Vagina (tissue), 2 donors: Measurements from ENCODE around the gene HEXA. TPM values are rescaled to one million over a fixed set of nuclear protein-coding genes. Genes with fewer than 3 reads are reported as not detected.
A peak's percentile ranks its signal among the peaks of the same experiment; 100 is the strongest.

Source experiments
- DNase-seq, 2 donors: peaks; one replicate each; pipeline ENCODE4 v3.0.0-alpha.2; 2017; ENCODE audit errors: extremely low spot score in 2 of 2
- H3K27ac ChIP-seq: fragments of 200-600 bp; sonication (generic); one replicate; pipeline ENCODE4 v1.5.1; 2019
- H3K27me3 ChIP-seq: fragments of 200-600 bp; sonication (generic); one replicate; pipeline ENCODE4 v1.5.1; 2019
- H3K36me3 ChIP-seq, 2 donors: fragments of 200-600 bp; sonication (generic); one replicate each; pipeline ENCODE4 v1.5.1; 2017 to 2019
- H3K4me1 ChIP-seq: fragments of 200-600 bp; sonication (generic); one replicate; pipeline ENCODE4 v1.5.1; 2019
- H3K4me3 ChIP-seq, 2 donors: fragments of 200-600 bp; sonication (generic); 1 replicate in 1 of 2; 2 replicates in 1 of 2; pipeline ENCODE4 v1.5.1; 2016 to 2019
- H3K9me3 ChIP-seq: fragments of 200-600 bp; sonication (generic); one replicate; pipeline ENCODE4 v1.5.1; 2019
- CTCF ChIP-seq, 3 experiments: fragments of 450-650 bp in 2 of 3; fragments of 200-600 bp in 1 of 3; sonication (generic) in 1 of 3; IDR thresholded peaks; one replicate each; pipeline ENCODE4 v1.5.1; 2017 to 2019; ENCODE audit warnings: antibody characterized with exemption in 3 of 3, mild to moderate bottlenecking in 2 of 3, moderate library complexity in 2 of 3
- POLR2A ChIP-seq, 2 donors: fragments of 450-650 bp; IDR thresholded peaks; one replicate each; pipeline ENCODE4 v1.6.1; 2017; ENCODE audit warnings: antibody characterized with exemption in 2 of 2, mild to moderate bottlenecking in 2 of 2, moderate library complexity in 2 of 2
- POLR2AphosphoS5 ChIP-seq, 2 donors: sonication (generic); formaldehyde crosslinking; IDR thresholded peaks; one replicate each; pipeline ENCODE4 v1.9.0; 2017; ENCODE audit warnings: antibody characterized with exemption in 2 of 2, mild to moderate bottlenecking in 2 of 2, low read depth in 1 of 2; ENCODE audit not compliant: insufficient read depth in 1 of 2
- intact Hi-C: fragments of 100-400 bp; cut with DNase I; formaldehyde crosslinking; loops from one replicate; pipeline ENCODE4 v1.15.1; 2023
- total RNA-seq: library from RNA; depleted of rRNA; stranded (reverse); fragments of >200 nt; gene quantifications from one replicate; pipeline ENCODE4 v1.2.3, GENCODE V29; 2016

Gene HEXA
- total RNA-seq, 1 donor from 2014 or later, result 82.5 TPM

- no peaks in the 10 kb centered on the region for H3K27me3 ChIP-seq
- peak overlapping the region; percentile 34 for H3K27ac ChIP-seq
- TF ChIP-seq POLR2A (IDR thresholded peaks at IDR 0.05) (no peak), POLR2AphosphoS5 (IDR thresholded peaks at IDR 0.05; ENCODE audit: insufficient read depth in 1 of 2, low read depth in 1 of 2) (no peak), CTCF (IDR thresholded peaks at IDR 0.05) (no peak)
- peaks cover 0 to 3% of the 10 kb centered on the region in 2 donors for H3K36me3 ChIP-seq
- no peak for DNase-seq
- intact Hi-C loops, result no loop called here
- no peaks in the 10 kb centered on the region for H3K9me3 ChIP-seq
- H3K4me1 ChIP-seq, result no peaks in the 10 kb centered on the region
- H3K4me3 ChIP-seq, result no peak overlapping the region
Measured at GRCh38 chr15:72338148-72338547, 37.7 kb downstream of the HEXA start.

- H3K4me3 ChIP-seq, result no peak overlapping the region
- H3K9me3 ChIP-seq, result no peaks in the 10 kb centered on the region
- H3K27ac ChIP-seq, result no peak overlapping the region
- intact Hi-C loops, result no loop called here
- H3K36me3 ChIP-seq, result no peaks in the 10 kb centered on the region
- H3K4me1 ChIP-seq, result no peaks in the 10 kb centered on the region
- H3K27me3 ChIP-seq, result no peaks in the 10 kb centered on the region
- TF ChIP-seq POLR2AphosphoS5 (IDR thresholded peaks at IDR 0.05; ENCODE audit: insufficient read depth in 1 of 2, low read depth in 1 of 2) (no peak), CTCF (IDR thresholded peaks at IDR 0.05) (no peak), POLR2A (IDR thresholded peaks at IDR 0.05) (no peak)
- no peak for DNase-seq
Measured at GRCh38 chr15:72334842-72335241, 41.0 kb downstream of the HEXA start.

GRCh38 chr15:72331021-72331420 is 44.8 kb downstream of the HEXA start:
- peak in 1 of 2 donors; percentile 40 for DNase-seq
- Histone ChIP-seq H3K27ac (no peak overlapping the region), H3K9me3 (no peaks in the 10 kb centered on the region), H3K27me3 (no peaks in the 10 kb centered on the region), H3K36me3 (peaks cover 0 to 9% of the 10 kb centered on the region in 2 donors), H3K4me1 (no peaks in the 10 kb centered on the region), H3K4me3 (no peak overlapping the region)
- intact Hi-C loops, result no loop called here
- TF ChIP-seq CTCF (IDR thresholded peaks at IDR 0.05), result no peak
- TF ChIP-seq POLR2A (IDR thresholded peaks at IDR 0.05), result no peak
- TF ChIP-seq POLR2AphosphoS5 (IDR thresholded peaks at IDR 0.05; ENCODE audit: insufficient read depth in 1 of 2, low read depth in 1 of 2), result no peak

- no peak for DNase-seq
- peaks cover 9% of the 10 kb centered on the region for H3K4me1 ChIP-seq
- H3K36me3 ChIP-seq, result peaks cover 0 to 9% of the 10 kb centered on the region in 2 donors
- H3K4me3 ChIP-seq, result no peak overlapping the region
- no peak overlapping the region for H3K27ac ChIP-seq
- no peaks in the 10 kb centered on the region for H3K27me3 ChIP-seq
- no peaks in the 10 kb centered on the region for H3K9me3 ChIP-seq
- intact Hi-C loops, result no loop called here
- no peak for TF ChIP-seq POLR2AphosphoS5 (IDR thresholded peaks at IDR 0.05; ENCODE audit: insufficient read depth in 1 of 2, low read depth in 1 of 2)
- no peak for TF ChIP-seq POLR2A (IDR thresholded peaks at IDR 0.05)
- TF ChIP-seq CTCF (IDR thresholded peaks at IDR 0.05), result no peak
Measured at GRCh38 chr15:72323752-72324151, 52.1 kb downstream of the HEXA start.

GRCh38 chr15:72319985-72320671 is 55.7 kb downstream of the HEXA start, which contains the start of gene CELF6:
Gene CELF6, minus strand, starts transcription at chr15:72320157. Its CDS starts 283 bp downstream, at chr15:72319874.
- intact Hi-C loops, result no loop called here
- peak in 1 of 2 donors; percentile 78 for DNase-seq
- Histone ChIP-seq H3K27ac (no peak within 1 kb of the TSS), H3K27me3 (no peaks in the 10 kb centered on the region), H3K4me1 (peaks cover 9% of the 10 kb centered on the region), H3K4me3 (peak within 1 kb of the TSS; percentile 47 to 51), H3K36me3 (no peaks in the 10 kb centered on the region), H3K9me3 (no peaks in the 10 kb centered on the region)
- no peak for TF ChIP-seq POLR2AphosphoS5 (IDR thresholded peaks at IDR 0.05; ENCODE audit: insufficient read depth in 1 of 2, low read depth in 1 of 2)
- no peak for TF ChIP-seq CTCF (IDR thresholded peaks at IDR 0.05)
- TF ChIP-seq POLR2A (IDR thresholded peaks at IDR 0.05), result no peak
